HCT116 (cell line): ENCODE results near the gene CHRM3. TPM values are rescaled to one million over a fixed set of nuclear protein-coding genes. Genes with fewer than 3 reads are reported as not detected.

ENCODE experiments used
- ATAC-seq: fragments of 200-7000 bp; cut with Tn5 transposase; 2 replicates; pipeline ENCODE4 v1.9.1; 2020; ENCODE audit warnings: mild to moderate bottlenecking, moderate library complexity
- BruUV-seq: library from RNA; stranded (reverse); fragments of 400-500 nt; replicated peaks from 2 replicates; lab custom pipeline; 2021; lab: Mats Ljungman, UMichigan
- CTCF ChIA-PET: fragments of 300-600 bp; sonication (Branson Sonifier 250); formaldehyde crosslinking; loops from one replicate; lab custom pipeline; 2021; ENCODE audit warnings: antibody characterized with exemption; lab: Charles Lee
- POLR2A ChIA-PET: fragments of 300-600, 350-600 bp; sonication (Branson Sonifier 250); formaldehyde crosslinking; loops from one replicate; lab custom pipeline; 2021; ENCODE audit warnings: antibody characterized with exemption; lab: Charles Lee
- RAD21 ChIA-PET, 2 experiments: fragments of 300-600 bp; sonication (Branson Sonifier 250); formaldehyde crosslinking; loops; one replicate each; lab custom pipeline; 2023; ENCODE audit warnings: low total read pairs in 2 of 2; ENCODE audit not compliant: uncharacterized antibody in 2 of 2, unreplicated experiment in 2 of 2, low non-redundant PET in 1 of 2; lab: Charles Lee
- DNase-seq: peaks from one replicate; pipeline ENCODE4 v3.0.0-alpha.2; 2010; ENCODE audit warnings: low read depth, low spot score
- H2AFZ ChIP-seq: fragments of 200-600 bp; shearing (Covaris generic), sonication (generic); 2 replicates; pipeline ENCODE4 v1.6.1; 2017; ENCODE audit warnings: low read depth, mixed run types, mixed read lengths, antibody characterized with exemption, low read length; ENCODE audit not compliant: poor library complexity, severe bottlenecking
- H3K27ac ChIP-seq: 2 replicates; pipeline ENCODE4 v1.5.1; 2012; ENCODE audit warnings: low read depth, low read length
- H3K27me3 ChIP-seq: fragments of 200-600 bp; sonication (generic); 2 replicates; pipeline ENCODE4 v1.6.1; 2016; ENCODE audit warnings: mixed run types, low read length, mixed read lengths; ENCODE audit not compliant: insufficient read depth
- H3K36me3 ChIP-seq, 2 experiments: fragments of 200-500 bp in 1 of 2; fragments of 200-600 bp in 1 of 2; sonication (Bioruptor generic) in 1 of 2; sonication (generic) in 1 of 2; 2 replicates each; pipeline versions ENCODE4 v1.5.1 to v1.6.1; 2014 to 2016; ENCODE audit warnings: low read length in 2 of 2, inconsistent platforms in 1 of 2, mixed read lengths in 1 of 2, mixed run types in 1 of 2; ENCODE audit not compliant: insufficient read depth in 2 of 2, control insufficient read depth in 1 of 2
- H3K4me1 ChIP-seq, 2 experiments: fragments of 200-600 bp in 1 of 2; sonication (generic) in 1 of 2; 2 replicates each; pipeline versions ENCODE4 v1.5.1 to v1.6.1; 2012 to 2017; ENCODE audit warnings: low read length in 2 of 2, inconsistent platforms in 1 of 2, mild to moderate bottlenecking in 1 of 2, mixed read lengths in 1 of 2, mixed run types in 1 of 2, moderate library complexity in 1 of 2; ENCODE audit not compliant: insufficient read depth in 2 of 2, control insufficient read depth in 1 of 2
- H3K4me2 ChIP-seq: fragments of 200-600 bp; sonication (generic); 2 replicates; pipeline ENCODE4 v1.6.1; 2017; ENCODE audit warnings: mixed run types, low read length, mixed read lengths
- H3K4me3 ChIP-seq, 2 experiments: fragments of 200-600 bp in 1 of 2; sonication (generic) in 1 of 2; replicated peaks in 1 of 2; 2 replicates each; pipeline ENCODE4 v1.5.1; 2011 to 2016; ENCODE audit warnings: low read length in 2 of 2, control low read depth in 1 of 2, low read depth in 1 of 2, mild to moderate bottlenecking in 1 of 2, mixed read lengths in 1 of 2, mixed run types in 1 of 2
- H3K79me2 ChIP-seq: fragments of 200-600 bp; sonication (generic); 2 replicates; pipeline ENCODE4 v1.6.1; 2017; ENCODE audit warnings: mild to moderate bottlenecking, mixed run types, low read length, moderate library complexity, mixed read lengths; ENCODE audit not compliant: insufficient read depth
- H3K9ac ChIP-seq: fragments of 200-600 bp; sonication (generic); 2 replicates; pipeline ENCODE4 v1.6.1; 2016; ENCODE audit warnings: low read length, mixed read lengths
- H3K9me2 ChIP-seq: fragments of 200-600 bp; sonication (generic), shearing (Covaris generic); 2 replicates; pipeline ENCODE4 v1.6.1; 2017; ENCODE audit warnings: mixed run types, mild to moderate bottlenecking, moderate library complexity; ENCODE audit not compliant: insufficient read depth
- H3K9me3 ChIP-seq, 2 experiments: fragments of 200-500 bp in 1 of 2; fragments of 200-600 bp in 1 of 2; sonication (Bioruptor generic) in 1 of 2; sonication (generic) in 1 of 2; 2 replicates each; pipeline ENCODE4 v1.6.1; 2014 to 2017; ENCODE audit warnings: low read length in 2 of 2, mixed read lengths in 2 of 2, inconsistent platforms in 1 of 2, low read depth in 1 of 2, mild to moderate bottlenecking in 1 of 2, mixed run types in 1 of 2, moderate library complexity in 1 of 2; ENCODE audit not compliant: control insufficient read depth in 1 of 2, insufficient read depth in 1 of 2
- H4K20me1 ChIP-seq: fragments of 200-600 bp; sonication (generic), shearing (Covaris generic); 2 replicates; pipeline ENCODE4 v1.6.1; 2017; ENCODE audit warnings: mixed run types, mild to moderate bottlenecking, moderate library complexity; ENCODE audit not compliant: insufficient read depth
- ATF3 ChIP-seq: IDR thresholded peaks from 2 replicates; pipeline ENCODE4 v1.6.1; 2012
- CBX3 ChIP-seq: IDR thresholded peaks from 2 replicates; pipeline ENCODE4 v1.6.1; 2012; ENCODE audit warnings: low read depth
- EZH2 ChIP-seq: fragments of 200-600 bp; sonication (generic); IDR thresholded peaks from 2 replicates; pipeline ENCODE4 v1.6.1; 2017; ENCODE audit warnings: antibody characterized with exemption, mixed run types
- FOSL1 ChIP-seq: IDR thresholded peaks from 2 replicates; pipeline ENCODE4 v1.6.1; 2012; ENCODE audit warnings: low read depth
- MAX ChIP-seq: IDR thresholded peaks from 2 replicates; pipeline ENCODE4 v1.6.1; 2012
- POLR2A ChIP-seq: IDR thresholded peaks from 2 replicates; pipeline ENCODE4 v1.7.0; 2011; ENCODE audit warnings: borderline replicate concordance; ENCODE audit not compliant: insufficient read depth, insufficient read length; ENCODE audit errors: extremely low read depth
- POLR2AphosphoS5 ChIP-seq: IDR thresholded peaks from 2 replicates; pipeline ENCODE4 v1.6.1; 2011; ENCODE audit warnings: mild to moderate bottlenecking, low read depth, low read length, moderate library complexity
- SIN3A ChIP-seq: IDR thresholded peaks from 2 replicates; pipeline ENCODE4 v1.6.1; 2012; ENCODE audit warnings: low read depth
- TCF7L2 ChIP-seq: IDR thresholded peaks from 2 replicates; pipeline ENCODE4 v1.7.0; 2011; ENCODE audit warnings: borderline replicate concordance, inconsistent platforms; ENCODE audit not compliant: insufficient read depth, insufficient read length; ENCODE audit errors: extremely low read depth
- YY1 ChIP-seq: IDR thresholded peaks from 2 replicates; pipeline ENCODE4 v1.6.1; 2011; ENCODE audit warnings: low read length, low read depth, moderate library complexity, mild to moderate bottlenecking; ENCODE audit not compliant: insufficient replicate concordance; ENCODE audit errors: extremely low read depth
- ZFX ChIP-seq: fragments of 450-650 bp; IDR thresholded peaks from 2 replicates; pipeline ENCODE4 v1.6.1; 2017
- ZNF274 ChIP-seq: fragments of 200-500 bp; sonication (Bioruptor generic); IDR thresholded peaks from 2 replicates; pipeline ENCODE4 v1.6.1; 2014; ENCODE audit warnings: mild to moderate bottlenecking, low read depth, low read length, inconsistent platforms
- intact Hi-C: fragments of 100-400 bp; cut with micrococcal nuclease; formaldehyde crosslinking; loops from 2 replicates; pipeline ENCODE4 v1.10.0; 2022
- total RNA-seq: library from RNA; stranded (reverse); gene quantifications from one replicate; pipeline ENCODE4 v1.2.1, GENCODE V29; 2021; ENCODE audit not compliant: unreplicated experiment
- TF ChIP-seq, protein P1 (sequence below), 3 experiments: fragments of 200-600 bp in 1 of 3; sonication (generic) in 1 of 3; IDR thresholded peaks in 2 of 3; conservative IDR thresholded peaks in 1 of 3; 2 replicates each; pipeline ENCODE4 v1.5.1; 2012 to 2017; ENCODE audit warnings: low read depth in 2 of 3, low read length in 2 of 3, antibody characterized with exemption in 1 of 3, borderline replicate concordance in 1 of 3, control low read depth in 1 of 3, mild to moderate bottlenecking in 1 of 3, mixed read lengths in 1 of 3, mixed run types in 1 of 3, moderate library complexity in 1 of 3; ENCODE audit not compliant: insufficient read depth in 1 of 3

Gene CHRM3
- total RNA-seq, 1 experiment from 2014 or later: 0.15 TPM

GRCh38 chr1:239348635-239349353, 37.6 kb upstream of the CHRM3 start:
- Histone ChIP-seq H2AFZ (no peak overlapping the region), H3K4me1 (no peaks in the 10 kb centered on the region), H3K4me3 (no peak overlapping the region), H3K27ac (no peak overlapping the region), H4K20me1 (no peaks in the 10 kb centered on the region), H3K27me3 (no peaks in the 10 kb centered on the region), H3K4me2 (no peak overlapping the region), H3K36me3 (no peaks in the 10 kb centered on the region), H3K9ac (no peak overlapping the region), H3K9me3 (peaks cover 0 to 7% of the 10 kb centered on the region in 2 experiments; a peak in 2 of 4 replicates), H3K9me2 (no peaks in the 10 kb centered on the region), H3K79me2 (no peaks in the 10 kb centered on the region)
- POLR2A ChIA-PET: no interaction called here
- intact Hi-C loops: no loop called here
- CTCF ChIA-PET: no interaction called here
- DNase-seq (no peak), ATAC-seq (no peak)
- BruUV-seq: no TSS peak
- RAD21 ChIA-PET: no interaction called here
- TF ChIP-seq CBX3 (no peak), ZFX (no peak), YY1 (no peak), ZNF274 (no peak), SIN3A (no peak), MAX (no peak), ATF3 (no peak), EZH2 (no peak), POLR2AphosphoS5 (no peak), POLR2A (no peak), TCF7L2 (no peak), FOSL1 (no peak)
- TF ChIP-seq, protein P1, sequence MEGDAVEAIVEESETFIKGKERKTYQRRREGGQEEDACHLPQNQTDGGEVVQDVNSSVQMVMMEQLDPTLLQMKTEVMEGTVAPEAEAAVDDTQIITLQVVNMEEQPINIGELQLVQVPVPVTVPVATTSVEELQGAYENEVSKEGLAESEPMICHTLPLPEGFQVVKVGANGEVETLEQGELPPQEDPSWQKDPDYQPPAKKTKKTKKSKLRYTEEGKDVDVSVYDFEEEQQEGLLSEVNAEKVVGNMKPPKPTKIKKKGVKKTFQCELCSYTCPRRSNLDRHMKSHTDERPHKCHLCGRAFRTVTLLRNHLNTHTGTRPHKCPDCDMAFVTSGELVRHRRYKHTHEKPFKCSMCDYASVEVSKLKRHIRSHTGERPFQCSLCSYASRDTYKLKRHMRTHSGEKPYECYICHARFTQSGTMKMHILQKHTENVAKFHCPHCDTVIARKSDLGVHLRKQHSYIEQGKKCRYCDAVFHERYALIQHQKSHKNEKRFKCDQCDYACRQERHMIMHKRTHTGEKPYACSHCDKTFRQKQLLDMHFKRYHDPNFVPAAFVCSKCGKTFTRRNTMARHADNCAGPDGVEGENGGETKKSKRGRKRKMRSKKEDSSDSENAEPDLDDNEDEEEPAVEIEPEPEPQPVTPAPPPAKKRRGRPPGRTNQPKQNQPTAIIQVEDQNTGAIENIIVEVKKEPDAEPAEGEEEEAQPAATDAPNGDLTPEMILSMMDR (IDR thresholded peaks at IDR 0.05 in 2 of 3, conservative IDR thresholded peaks at IDR 0.05 in 1 of 3; ENCODE audit: borderline replicate concordance in 1 of 3, insufficient read depth in 1 of 3, low read depth in 2 of 3, low read length in 2 of 3): no peak
